BJ (cell line): ENCODE data around the gene KIAA0825. TPM values are rescaled to one million over a fixed set of nuclear protein-coding genes. Genes with fewer than 3 reads are reported as not detected.

ENCODE experiments used
- CTCF ChIA-PET: fragments of 350-600 bp; formaldehyde crosslinking; extraction: SDS; loops from one replicate; lab custom pipeline; 2021; ENCODE audit warnings: antibody characterized with exemption, inconsistent platforms; lab: Yijun Ruan, JAX
- POLR2A ChIA-PET: fragments of 300-600 bp; sonication (Branson Sonifier 250); formaldehyde crosslinking; extraction: SDS; loops from one replicate; lab custom pipeline; 2021; ENCODE audit warnings: antibody characterized with exemption; lab: Charles Lee
- DNase-seq: peaks from one replicate; pipeline ENCODE4 v3.0.0-alpha.2; 2011; ENCODE audit warnings: low read depth
- H3K27me3 ChIP-seq: 2 replicates; pipeline ENCODE4 v1.6.0; 2011; ENCODE audit warnings: low read length; ENCODE audit not compliant: control insufficient read depth, insufficient read depth
- H3K36me3 ChIP-seq: 2 replicates; pipeline ENCODE4 v1.5.1; 2011; ENCODE audit warnings: low read length; ENCODE audit not compliant: control insufficient read depth, insufficient read depth
- H3K4me3 ChIP-seq: 2 replicates; pipeline ENCODE4 v1.5.1; 2011; ENCODE audit warnings: low read depth, mild to moderate bottlenecking, control low read depth, low read length
- polyA plus RNA-seq: library from polyadenylated mRNA; depleted of rRNA; stranded (reverse); fragments of >200 nt; gene quantifications from 2 replicates; pipeline ENCODE4 v1.2.3, GENCODE V29; 2011
- TF ChIP-seq, protein P1 (sequence below): IDR thresholded peaks from 2 replicates; pipeline ENCODE4 v1.5.1; 2011; ENCODE audit warnings: low read depth, mild to moderate bottlenecking, control low read depth, inconsistent platforms, low read length, moderate library complexity; ENCODE audit not compliant: insufficient read depth

Gene KIAA0825
- polyA plus RNA-seq, 1 experiment = 0.69 TPM

DNA sequence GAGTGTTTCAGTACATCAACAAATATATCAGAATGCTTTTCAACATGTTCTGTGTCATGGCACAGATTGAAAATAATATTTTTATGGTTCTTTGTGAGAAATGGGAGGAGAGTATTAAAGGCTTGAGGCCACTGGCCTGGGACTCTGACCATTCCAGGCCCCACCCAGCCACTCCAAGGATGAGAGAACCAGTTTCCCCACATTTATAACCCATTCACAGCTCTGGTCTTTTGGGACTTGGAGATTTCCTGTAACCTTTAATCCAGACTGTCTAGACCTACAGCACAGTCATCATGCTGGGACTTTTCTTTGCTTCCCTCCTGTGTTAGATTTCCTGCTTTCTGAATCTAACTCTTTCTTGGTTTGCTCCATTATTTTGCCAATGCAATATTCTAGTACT, 389.6 kb downstream of the KIAA0825 start:
- ChIA-PET POLR2A (no interaction called here), CTCF (no interaction called here)
- no peak overlapping the region for H3K4me3 ChIP-seq
- TF ChIP-seq, protein P1, sequence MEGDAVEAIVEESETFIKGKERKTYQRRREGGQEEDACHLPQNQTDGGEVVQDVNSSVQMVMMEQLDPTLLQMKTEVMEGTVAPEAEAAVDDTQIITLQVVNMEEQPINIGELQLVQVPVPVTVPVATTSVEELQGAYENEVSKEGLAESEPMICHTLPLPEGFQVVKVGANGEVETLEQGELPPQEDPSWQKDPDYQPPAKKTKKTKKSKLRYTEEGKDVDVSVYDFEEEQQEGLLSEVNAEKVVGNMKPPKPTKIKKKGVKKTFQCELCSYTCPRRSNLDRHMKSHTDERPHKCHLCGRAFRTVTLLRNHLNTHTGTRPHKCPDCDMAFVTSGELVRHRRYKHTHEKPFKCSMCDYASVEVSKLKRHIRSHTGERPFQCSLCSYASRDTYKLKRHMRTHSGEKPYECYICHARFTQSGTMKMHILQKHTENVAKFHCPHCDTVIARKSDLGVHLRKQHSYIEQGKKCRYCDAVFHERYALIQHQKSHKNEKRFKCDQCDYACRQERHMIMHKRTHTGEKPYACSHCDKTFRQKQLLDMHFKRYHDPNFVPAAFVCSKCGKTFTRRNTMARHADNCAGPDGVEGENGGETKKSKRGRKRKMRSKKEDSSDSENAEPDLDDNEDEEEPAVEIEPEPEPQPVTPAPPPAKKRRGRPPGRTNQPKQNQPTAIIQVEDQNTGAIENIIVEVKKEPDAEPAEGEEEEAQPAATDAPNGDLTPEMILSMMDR = no peak
- no peaks in the 10 kb centered on the region for H3K27me3 ChIP-seq
- no peak for DNase-seq
- no peaks in the 10 kb centered on the region for H3K36me3 ChIP-seq

DNA sequence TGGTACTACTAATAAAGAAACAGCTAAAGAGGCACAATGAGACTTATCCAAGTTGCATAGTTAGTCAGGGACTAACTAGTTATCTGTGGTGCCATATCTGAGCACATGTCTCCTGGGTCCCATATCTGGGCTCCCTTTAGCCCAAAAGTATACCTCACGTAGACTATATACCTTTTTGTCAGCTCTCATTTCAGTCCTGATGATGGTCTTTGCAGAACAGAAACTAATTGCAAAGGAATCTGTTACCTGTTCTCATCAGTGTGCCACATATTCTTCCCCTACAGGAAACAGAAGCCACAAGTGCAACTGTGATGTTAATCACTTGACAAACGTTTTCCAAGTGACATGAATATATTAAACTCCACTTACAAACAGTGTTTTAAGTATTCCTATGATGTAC, 395.2 kb downstream of the KIAA0825 start:
- ChIA-PET CTCF (no interaction called here), POLR2A (no interaction called here)
- no peak for DNase-seq
- Histone ChIP-seq H3K4me3 (no peak overlapping the region), H3K36me3 (no peaks in the 10 kb centered on the region), H3K27me3 (no peaks in the 10 kb centered on the region)
- TF ChIP-seq, protein P1 = no peak

DNA sequence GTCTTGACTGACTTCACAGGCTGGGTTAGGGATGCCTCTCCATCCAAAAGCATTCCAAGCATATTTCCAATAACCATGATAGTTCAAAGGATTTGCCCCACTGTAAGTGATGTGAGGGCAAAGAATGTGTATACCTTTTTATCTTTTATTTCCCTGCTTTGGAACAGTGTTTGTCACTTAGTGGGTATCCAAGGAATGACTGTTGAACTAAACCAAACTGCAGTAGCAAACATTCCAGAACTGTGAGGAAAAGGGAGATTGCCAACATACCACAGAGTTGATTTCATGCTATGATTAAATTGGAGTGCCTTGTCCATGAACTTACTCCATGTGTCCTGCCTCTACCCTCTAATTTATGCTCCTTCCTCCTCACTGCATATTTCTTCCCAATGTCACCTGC, 400.0 kb downstream of the KIAA0825 start:
- ChIA-PET POLR2A (no interaction called here), CTCF (no interaction called here)
- no peaks in the 10 kb centered on the region for H3K36me3 ChIP-seq
- no peaks in the 10 kb centered on the region for H3K27me3 ChIP-seq
- peak; percentile 88 for DNase-seq
- TF ChIP-seq, protein P1 = no peak
- H3K4me3 ChIP-seq = no peak overlapping the region

- Histone ChIP-seq H3K4me3 (no peak overlapping the region), H3K27me3 (no peaks in the 10 kb centered on the region), H3K36me3 (no peaks in the 10 kb centered on the region)
- DNase-seq = no peak
- TF ChIP-seq, protein P1 = no peak
- POLR2A ChIA-PET = no interaction called here
- CTCF ChIA-PET = interaction anchor here (0.7 kb wide), 1 partner anchor 22 kb away, joined by 3 read pairs; no protein-coding TSS in a partner anchor
Observed at GRCh38 chr5:94217745-94218144, 400.7 kb downstream of the KIAA0825 start.

DNA sequence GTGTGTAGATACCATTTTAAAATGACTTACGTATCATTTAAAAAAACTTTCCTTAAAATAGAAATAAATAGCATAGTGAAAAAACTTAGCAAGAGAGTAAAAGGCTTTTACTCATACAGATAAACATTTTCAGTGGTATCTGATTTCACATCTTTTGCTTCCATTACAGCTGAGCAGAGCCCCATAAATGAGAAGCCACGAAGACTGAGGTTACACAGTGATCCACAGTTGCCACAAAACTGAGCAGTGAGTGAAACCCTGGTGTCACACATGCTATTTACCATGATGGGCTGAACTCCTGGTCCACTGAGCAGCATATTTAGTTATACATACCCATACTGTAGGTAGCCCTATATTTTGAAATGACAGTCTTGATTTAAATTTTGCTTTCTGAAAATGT, 401.2 kb downstream of the KIAA0825 start:
- no peaks in the 10 kb centered on the region for H3K36me3 ChIP-seq
- POLR2A ChIA-PET = no interaction called here
- CTCF ChIA-PET = interaction anchor here (0.7 kb wide), 1 partner anchor 23 kb away, joined by 3 read pairs; no protein-coding TSS in a partner anchor
- no peaks in the 10 kb centered on the region for H3K27me3 ChIP-seq
- TF ChIP-seq, protein P1 = no peak
- no peak for DNase-seq
- H3K4me3 ChIP-seq = no peak overlapping the region
